Measurements from ENCODE around the gene ABLIM2. TPM values are rescaled to one million over a fixed set of nuclear protein-coding genes. Genes with fewer than 3 reads are reported as not detected.

ABLIM2 gene
- total and polyA plus RNA-seq, 3 donors from 2014 or later: 5.2 to 7.5 (median 6.9) TPM

DNA sequence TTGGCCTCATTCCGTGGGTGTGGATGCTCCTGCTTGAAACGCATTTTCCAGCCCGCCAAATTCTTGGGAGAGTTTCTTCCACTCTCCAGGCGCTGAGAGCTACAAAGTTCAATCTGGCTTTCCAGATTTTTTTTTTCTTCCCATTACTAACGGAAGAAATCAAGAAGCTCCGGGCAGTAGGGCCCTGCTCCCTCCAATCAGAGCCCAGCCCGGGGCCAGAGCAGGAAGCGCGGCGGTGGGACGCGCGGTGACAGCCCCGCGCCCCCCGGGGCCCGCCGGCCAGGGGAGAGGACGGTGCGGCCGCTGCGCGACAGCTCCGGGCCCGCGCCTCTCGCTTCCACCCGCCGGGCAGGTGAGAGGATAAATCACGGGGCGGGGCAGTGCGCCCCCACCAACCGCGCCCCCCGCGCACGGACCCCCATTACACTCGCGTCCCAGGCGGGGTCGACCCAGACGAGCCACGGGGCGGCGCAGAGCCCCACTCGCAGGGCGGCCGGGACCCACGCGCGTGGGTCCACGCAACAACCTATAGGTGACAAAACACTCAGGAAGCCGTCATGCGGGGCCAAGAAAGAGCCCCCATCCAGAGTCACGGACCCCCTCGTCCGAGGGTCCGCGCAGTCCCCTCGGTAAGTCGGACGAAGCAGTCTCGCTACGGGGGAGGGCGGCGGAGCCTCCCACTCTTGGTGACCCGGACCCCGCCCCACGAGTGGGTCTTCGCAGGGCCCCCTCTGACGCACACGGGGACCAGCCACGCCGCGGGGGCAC lies 219.8 kb downstream of the ABLIM2 start:
- intact Hi-C loops (cut with DNase I; ENCODE audit: low total_unique reads): no loop called here
- WGBS, 2 donors: 0 to 1% methylated on average over 15 to 59 of the region's 75 CpGs
- peak; percentile 29 for DNase-seq
- Histone ChIP-seq H3K9me3 (no peaks in the 10 kb centered on the region), H3K4me1 (no peaks in the 10 kb centered on the region), H3K27me3 (no peaks in the 10 kb centered on the region), H3K36me3 (ENCODE audit: low read depth, missing control alignments) (no peaks in the 10 kb centered on the region), H3K27ac (peak overlapping the region; percentile 68 to 82), H3K4me3 (peak overlapping the region; percentile 75 to 86)
- TF ChIP-seq, protein P1, sequence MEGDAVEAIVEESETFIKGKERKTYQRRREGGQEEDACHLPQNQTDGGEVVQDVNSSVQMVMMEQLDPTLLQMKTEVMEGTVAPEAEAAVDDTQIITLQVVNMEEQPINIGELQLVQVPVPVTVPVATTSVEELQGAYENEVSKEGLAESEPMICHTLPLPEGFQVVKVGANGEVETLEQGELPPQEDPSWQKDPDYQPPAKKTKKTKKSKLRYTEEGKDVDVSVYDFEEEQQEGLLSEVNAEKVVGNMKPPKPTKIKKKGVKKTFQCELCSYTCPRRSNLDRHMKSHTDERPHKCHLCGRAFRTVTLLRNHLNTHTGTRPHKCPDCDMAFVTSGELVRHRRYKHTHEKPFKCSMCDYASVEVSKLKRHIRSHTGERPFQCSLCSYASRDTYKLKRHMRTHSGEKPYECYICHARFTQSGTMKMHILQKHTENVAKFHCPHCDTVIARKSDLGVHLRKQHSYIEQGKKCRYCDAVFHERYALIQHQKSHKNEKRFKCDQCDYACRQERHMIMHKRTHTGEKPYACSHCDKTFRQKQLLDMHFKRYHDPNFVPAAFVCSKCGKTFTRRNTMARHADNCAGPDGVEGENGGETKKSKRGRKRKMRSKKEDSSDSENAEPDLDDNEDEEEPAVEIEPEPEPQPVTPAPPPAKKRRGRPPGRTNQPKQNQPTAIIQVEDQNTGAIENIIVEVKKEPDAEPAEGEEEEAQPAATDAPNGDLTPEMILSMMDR (IDR thresholded peaks at IDR 0.05): no peak
- no peak for TF ChIP-seq POLR2A (IDR thresholded peaks at IDR 0.05)

DNA sequence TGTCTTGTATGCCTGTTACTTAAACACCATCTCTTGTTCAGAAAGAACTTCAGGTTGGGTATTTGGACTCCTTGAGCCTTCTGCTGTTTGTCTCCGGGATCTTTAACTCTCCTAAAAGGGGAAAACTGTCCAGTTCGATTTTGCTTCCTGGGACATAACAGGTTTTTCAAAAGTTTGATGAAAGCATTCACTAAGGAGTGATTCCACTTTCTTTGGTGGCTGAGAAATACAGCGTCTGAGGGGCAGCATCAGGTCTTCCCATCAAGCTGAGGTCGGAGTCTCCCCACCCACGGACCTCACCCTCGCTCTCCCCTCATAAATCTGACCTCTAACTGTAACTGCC lies 220.4 kb downstream of the ABLIM2 start:
- no peaks in the 10 kb centered on the region for H3K4me1 ChIP-seq
- peak overlapping the region; percentile 75 to 86 for H3K4me3 ChIP-seq
- intact Hi-C loops (cut with DNase I; ENCODE audit: low total_unique reads): no loop called here
- no peaks in the 10 kb centered on the region for H3K36me3 ChIP-seq (ENCODE audit: low read depth, missing control alignments)
- peak overlapping the region in 1 of 2 donors; percentile 82 for H3K27ac ChIP-seq
- 2 to 10% methylated on average over 6 of the region's 6 CpGs for WGBS, 2 donors
- no peak for DNase-seq
- no peak for TF ChIP-seq POLR2A (IDR thresholded peaks at IDR 0.05)
- TF ChIP-seq, protein P1 (IDR thresholded peaks at IDR 0.05): no peak
- no peaks in the 10 kb centered on the region for H3K27me3 ChIP-seq
- H3K9me3 ChIP-seq: no peaks in the 10 kb centered on the region

DNA sequence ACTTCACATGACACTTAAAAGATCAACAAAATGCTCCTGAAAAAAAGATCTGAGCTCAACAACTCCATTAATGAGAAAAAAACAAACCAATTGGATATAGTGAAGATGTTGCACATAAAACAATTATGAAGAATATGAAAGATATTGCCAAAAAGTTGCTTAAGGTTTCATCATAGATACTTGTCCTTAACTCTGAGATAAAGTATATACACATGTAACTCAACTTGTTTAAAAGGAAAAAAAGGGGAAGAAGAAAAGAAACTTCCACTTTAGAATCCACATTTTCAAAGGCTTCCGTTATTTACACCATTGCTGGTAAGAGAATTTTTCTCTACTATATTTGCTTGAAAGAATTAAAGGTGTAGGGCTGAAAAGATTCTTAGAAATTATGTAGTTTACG lies 221.6 kb downstream of the ABLIM2 start:
- Histone ChIP-seq H3K9me3 (no peaks in the 10 kb centered on the region), H3K4me1 (no peaks in the 10 kb centered on the region), H3K27ac (no peak overlapping the region), H3K4me3 (no peak overlapping the region), H3K27me3 (no peaks in the 10 kb centered on the region), H3K36me3 (ENCODE audit: low read depth, missing control alignments) (no peaks in the 10 kb centered on the region)
- intact Hi-C loops (cut with DNase I; ENCODE audit: low total_unique reads): no loop called here
- no peak for DNase-seq
- TF ChIP-seq POLR2A (IDR thresholded peaks at IDR 0.05): no peak
- TF ChIP-seq, protein P1 (IDR thresholded peaks at IDR 0.05): no peak
- 71 to 77% methylated on average over 2 of the region's 2 CpGs for WGBS, 2 donors

DNA sequence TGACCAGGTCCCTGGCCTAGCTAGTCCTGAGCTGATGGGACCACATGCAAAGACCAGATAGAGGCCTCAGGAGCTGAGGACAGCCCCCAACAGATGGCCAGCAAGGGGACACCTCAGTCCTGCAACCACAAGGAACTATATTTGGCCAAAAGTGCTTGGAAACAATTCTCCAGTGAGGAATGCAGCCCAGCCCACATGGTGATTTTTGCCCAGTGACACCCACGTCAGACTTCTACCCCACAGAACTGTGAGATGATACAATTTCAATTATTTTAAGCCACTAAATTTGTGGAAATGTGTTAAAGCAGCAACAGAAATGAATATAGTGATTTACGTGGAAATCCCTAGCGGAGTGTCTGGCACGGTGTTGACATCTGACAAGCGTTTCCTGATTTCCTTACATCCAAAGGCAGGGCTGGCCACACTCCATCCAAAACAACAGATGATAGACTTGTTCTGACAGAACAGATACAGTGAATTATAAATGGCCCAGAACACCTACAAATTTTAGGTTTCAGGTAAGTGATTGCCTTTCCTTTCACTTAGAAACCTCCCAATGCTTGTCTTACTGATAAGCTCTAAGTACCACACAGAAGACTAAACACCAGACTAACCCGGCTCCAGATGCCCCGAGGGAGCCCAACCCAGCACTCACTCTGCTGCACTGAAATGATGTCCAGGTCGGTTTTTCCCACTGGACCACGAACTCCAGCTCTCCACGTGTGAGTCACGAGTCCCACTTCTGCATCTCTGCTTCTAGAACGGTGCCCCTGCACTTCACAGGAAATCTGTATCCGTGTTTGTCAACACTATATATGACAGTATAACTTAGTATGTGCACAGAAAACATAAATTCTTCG lies 224.7 kb downstream of the ABLIM2 start:
- Histone ChIP-seq H3K27ac (no peak overlapping the region), H3K4me1 (peaks cover 8% of the 10 kb centered on the region)

More for the DNA sequence above, 224.7 kb downstream of the ABLIM2 start:
- no peak for TF ChIP-seq POLR2A (IDR thresholded peaks at IDR 0.05)
- TF ChIP-seq, protein P1 (IDR thresholded peaks at IDR 0.05): no peak
- Histone ChIP-seq H3K36me3 (ENCODE audit: low read depth, missing control alignments) (no peaks in the 10 kb centered on the region), H3K27me3 (no peaks in the 10 kb centered on the region), H3K4me3 (no peak overlapping the region), H3K9me3 (no peaks in the 10 kb centered on the region)
- intact Hi-C loops (cut with DNase I; ENCODE audit: low total_unique reads): no loop called here
- WGBS, 2 donors: 80 to 87% methylated on average over 14 of the region's 14 CpGs
- DNase-seq: no peak
